K562 (cell line): Measurements from ENCODE around the gene PTOV1. TPM values are rescaled to one million over a fixed set of nuclear protein-coding genes. Genes with fewer than 3 reads are reported as not detected.
A peak's percentile ranks its signal among the peaks of the same experiment; 100 is the strongest.

ENCODE experiments used
- CREB3 ChIP-seq: fragments of 450-650 bp; conservative IDR thresholded peaks from 2 replicates; pipeline ENCODE4 v1.6.1; 2016; ENCODE audit warnings: missing genetic modification characterization, low read depth, mild to moderate bottlenecking, missing compliant biosample characterization, moderate library complexity
- CUX1 ChIP-seq: fragments of 200-800 bp; sonication (Bioruptor generic); IDR thresholded peaks from 2 replicates; pipeline ENCODE4 v1.6.1; 2016; ENCODE audit warnings: missing genetic modification characterization, missing compliant biosample characterization
- MYC ChIP-seq, 2 experiments: fragments of 250-450 bp in 1 of 2; sonication (Bioruptor Pico) in 1 of 2; IDR thresholded peaks; 2 replicates each; pipeline versions ENCODE4 v1.5.1 to v1.6.1; 2012 to 2021; ENCODE audit warnings: low read depth in 2 of 2, borderline replicate concordance in 1 of 2, improper control_type of control experiment in 1 of 2, low read length in 1 of 2, mild to moderate bottlenecking in 1 of 2, moderate library complexity in 1 of 2
- NR0B1 ChIP-seq: fragments of 450-650 bp; IDR thresholded peaks from one replicate; pipeline ENCODE4 v1.6.1; 2018; ENCODE audit warnings: mild to moderate bottlenecking, moderate library complexity; ENCODE audit not compliant: partially characterized antibody
- RAD21 ChIP-seq, 2 experiments: fragments of 250-450 bp in 1 of 2; fragments of 450-650 bp in 1 of 2; sonication (Bioruptor Pico) in 1 of 2; formaldehyde crosslinking in 1 of 2; IDR thresholded peaks in 1 of 2; conservative IDR thresholded peaks in 1 of 2; 2 replicates each; pipeline versions ENCODE4 v1.4.0 to v1.8.0; 2020 to 2022; ENCODE audit warnings: mild to moderate bottlenecking in 2 of 2, moderate library complexity in 1 of 2
- TBP ChIP-seq: optimal IDR thresholded peaks from 2 replicates; pipeline ENCODE3; 2011; ENCODE audit warnings: low read depth, low read length, improper control_type of control experiment
- U2AF2 ChIP-seq: fragments of 200-400 bp; formaldehyde crosslinking; optimal IDR thresholded peaks from 2 replicates; pipeline ENCODE3; 2017; ENCODE audit warnings: low read depth, mild to moderate bottlenecking, low read length
- ZNF316 ChIP-seq: fragments of 450-650 bp; IDR thresholded peaks from 2 replicates; pipeline ENCODE4 v1.6.1; 2016
- polyA plus RNA-seq, 8 experiments: library from polyadenylated mRNA; depleted of rRNA in 4 of 8; stranded (reverse) in 5 of 8; unstranded in 3 of 8; fragments of >200 nt; fragmentation: Nextera tagmentation in 2 of 8; fragmentation: Illumina TruSeq in 1 of 8; extraction: Ambion mirVana in 2 of 8; extraction: Trizol in 1 of 8; gene quantifications; 2 replicates each; pipeline versions ENCODE4 v1.2.1 to v1.2.3, GENCODE V29; 2011 to 2014; ENCODE audit warnings: inconsistent platforms in 1 of 8, missing spikeins in 1 of 8
- total RNA-seq, 7 experiments: library from RNA; depleted of rRNA in 6 of 7; stranded (reverse); fragments of >200 nt in 6 of 7; fragmentation: Illumina TruSeq in 2 of 7; extraction: Trizol in 2 of 7; gene quantifications; 2 replicates each; pipeline versions ENCODE4 v1.2.1 to v1.2.3, GENCODE V29; 2011 to 2021; ENCODE audit warnings: low replicate concordance in 1 of 7

PTOV1 gene
- total and polyA plus RNA-seq, 9 of the 15 experiments (the other 6 are each of a cell fraction or from before 2014, with no cell fraction given), result 4.9 to 169 (median 43.5) TPM

- TF ChIP-seq TBP, result no peak
- TF ChIP-seq U2AF2, result no peak
- TF ChIP-seq MYC (IDR thresholded peaks at IDR 0.05; ENCODE audit: low read depth, low read length), result peak; percentile 29; the same call in 1 of the 2 replicates
- no peak for TF ChIP-seq MYC (CRISPR knock-in tag; IDR thresholded peaks at IDR 0.05; ENCODE audit: borderline replicate concordance, low read depth)
- TF ChIP-seq NR0B1, result no peak
- TF ChIP-seq CUX1 (CRISPR knock-in tag), result no peak
- TF ChIP-seq CREB3 (tag), result no peak
- peak in 1 of 2 experiments; percentile 18; a peak in 1 of 4 replicates for TF ChIP-seq RAD21 (CRISPR knock-in tag; conservative IDR thresholded peaks at IDR 0.05 in 1 of 2, IDR thresholded peaks at IDR 0.05 in 1 of 2)
- TF ChIP-seq ZNF316, result no peak
Measured at GRCh38 chr19:49812997-49813861, 37.7 kb upstream of the PTOV1 start, which contains the start of gene FUZ (continued).
